SH-SY5Y (cell line): Measurements from ENCODE around the gene LPAR2.

Experiments used
- GATA2 ChIP-seq: IDR thresholded peaks from 2 replicates; pipeline ENCODE4 v1.6.1; 2011; ENCODE audit warnings: mild to moderate bottlenecking, low read depth, low read length
- GATA3 ChIP-seq: IDR thresholded peaks from 2 replicates; pipeline ENCODE4 v1.6.1; 2011; ENCODE audit warnings: low read depth, mild to moderate bottlenecking, low read length, moderate library complexity

DNA sequence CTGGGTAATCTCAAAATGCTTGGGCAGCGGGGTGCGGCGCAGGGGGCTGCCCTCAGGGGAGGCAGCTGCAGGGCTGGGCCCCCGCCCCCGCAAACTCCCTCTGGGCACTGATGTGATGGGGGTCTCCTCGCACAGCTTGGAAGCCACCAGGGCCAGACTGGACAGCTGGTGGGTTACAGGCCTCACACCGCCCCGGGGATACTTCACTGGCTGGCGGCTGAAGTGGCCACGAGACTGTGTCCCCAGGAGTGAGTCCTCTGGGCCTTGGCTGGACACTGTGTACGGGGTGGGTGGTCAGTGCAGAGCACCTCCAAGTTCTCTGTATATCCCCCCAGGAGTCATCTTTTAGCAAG is 2.0 kb upstream of the LPAR2 start:
- TF ChIP-seq GATA3, result no peak
- no peak for TF ChIP-seq GATA2
